ENCODE measurements around the gene CSNK2B.

The CSNK2B gene

DNA sequence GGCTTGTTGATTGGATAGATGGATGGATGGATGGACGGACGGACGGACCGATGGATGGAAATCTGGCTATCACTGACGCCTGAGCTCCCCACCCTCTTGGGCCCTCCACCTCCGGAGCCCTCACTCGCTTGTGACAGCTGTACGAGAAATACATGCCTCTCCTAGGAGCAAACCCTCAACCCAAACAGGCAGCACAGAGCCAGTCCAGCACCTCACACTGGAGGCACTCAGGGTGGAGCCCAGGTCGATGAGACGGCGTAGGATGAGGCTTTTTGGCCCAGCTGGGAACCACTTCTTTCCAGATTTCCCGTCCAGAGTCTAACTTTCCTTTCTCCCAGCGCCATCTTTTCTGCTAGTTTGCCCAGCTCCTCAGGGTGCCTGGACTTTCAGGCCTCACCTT lies 17.7 kb downstream of the CSNK2B start:
- ChIA-PET CTCF (interaction anchor here (1.5 to 2.4 kb wide), 2 partner anchors 124 to 268 kb away, joined by 3 to 9 read pairs; partner anchors contain the start of gene LSM2), POLR2A (interaction anchor here (1.4 kb wide), 1 partner anchor 143 kb away, joined by 5 read pairs; no protein-coding TSS in a partner anchor)
- TF ChIP-seq, protein P1, sequence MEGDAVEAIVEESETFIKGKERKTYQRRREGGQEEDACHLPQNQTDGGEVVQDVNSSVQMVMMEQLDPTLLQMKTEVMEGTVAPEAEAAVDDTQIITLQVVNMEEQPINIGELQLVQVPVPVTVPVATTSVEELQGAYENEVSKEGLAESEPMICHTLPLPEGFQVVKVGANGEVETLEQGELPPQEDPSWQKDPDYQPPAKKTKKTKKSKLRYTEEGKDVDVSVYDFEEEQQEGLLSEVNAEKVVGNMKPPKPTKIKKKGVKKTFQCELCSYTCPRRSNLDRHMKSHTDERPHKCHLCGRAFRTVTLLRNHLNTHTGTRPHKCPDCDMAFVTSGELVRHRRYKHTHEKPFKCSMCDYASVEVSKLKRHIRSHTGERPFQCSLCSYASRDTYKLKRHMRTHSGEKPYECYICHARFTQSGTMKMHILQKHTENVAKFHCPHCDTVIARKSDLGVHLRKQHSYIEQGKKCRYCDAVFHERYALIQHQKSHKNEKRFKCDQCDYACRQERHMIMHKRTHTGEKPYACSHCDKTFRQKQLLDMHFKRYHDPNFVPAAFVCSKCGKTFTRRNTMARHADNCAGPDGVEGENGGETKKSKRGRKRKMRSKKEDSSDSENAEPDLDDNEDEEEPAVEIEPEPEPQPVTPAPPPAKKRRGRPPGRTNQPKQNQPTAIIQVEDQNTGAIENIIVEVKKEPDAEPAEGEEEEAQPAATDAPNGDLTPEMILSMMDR (IDR thresholded peaks at IDR 0.05; ENCODE audit: insufficient read depth, low read length, missing control alignments), result no peak
- no peak for DNase-seq (ENCODE audit: low read depth, low spot score)
- H3K4me3 ChIP-seq (ENCODE audit: low read depth, low read length), result no peak overlapping the region

GRCh38 chr6:31686483-31686882 lies 20.6 kb downstream of the CSNK2B start:
- DNase-seq (ENCODE audit: low read depth, low spot score), result no peak
- TF ChIP-seq, protein P1 (IDR thresholded peaks at IDR 0.05; ENCODE audit: insufficient read depth, low read length, missing control alignments), result no peak
- ChIA-PET POLR2A (no interaction called here), CTCF (interaction anchor here (0.8 to 1.6 kb wide), 3 partner anchors 83 to 266 kb away, joined by 3 read pairs; no protein-coding TSS in a partner anchor)
- no peak overlapping the region for H3K4me3 ChIP-seq (ENCODE audit: low read depth, low read length)

DNA sequence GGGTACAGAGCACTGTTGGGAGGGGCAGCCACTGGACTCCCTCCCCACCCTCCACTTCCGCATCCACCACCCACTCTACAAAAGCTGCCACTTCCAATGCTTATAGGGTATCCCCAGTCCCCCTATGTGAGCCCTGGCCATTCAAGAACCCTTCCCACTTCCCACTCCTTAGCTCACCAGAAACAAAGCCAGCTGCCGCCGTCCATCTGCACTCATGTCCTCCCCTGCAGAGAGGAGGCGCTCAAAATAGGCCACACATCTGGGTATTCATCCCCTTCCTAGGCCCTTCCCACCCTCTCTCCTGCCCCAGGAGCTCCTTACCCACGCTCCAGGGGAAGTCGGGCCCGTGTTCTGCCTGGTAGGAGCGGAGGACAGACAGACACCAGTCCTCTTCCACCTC lies 21.4 kb downstream of the CSNK2B start:
- H3K4me3 ChIP-seq (ENCODE audit: low read depth, low read length), result no peak overlapping the region
- no peak for DNase-seq (ENCODE audit: low read depth, low spot score)
- ChIA-PET POLR2A (interaction anchor here (1.2 kb wide), 1 partner anchor 140 kb away, joined by 5 read pairs; the partner anchor contains the start of gene HSPA1B), CTCF (interaction anchor here (0.8 to 1.6 kb wide), 4 partner anchors 9 to 142 kb away, joined by 3 to 4 read pairs (median 4); partner anchors contain the start of gene LY6G5B)
- TF ChIP-seq, protein P1 (IDR thresholded peaks at IDR 0.05; ENCODE audit: insufficient read depth, low read length, missing control alignments), result no peak

GRCh38 chr6:31687860-31688693 lies 22.2 kb downstream of the CSNK2B start:
- POLR2A ChIA-PET, result interaction anchor here (1.2 kb wide), 1 partner anchor 139 kb away, joined by 5 read pairs; the partner anchor contains the start of gene HSPA1B
- CTCF ChIA-PET, result interaction anchor here (1.0 to 1.6 kb wide), 3 partner anchors 8 to 18 kb away, joined by 3 to 4 read pairs (median 4); partner anchors contain the start of gene LY6G5B
- no peak for DNase-seq (ENCODE audit: low read depth, low spot score)

GRCh38 chr6:31689249-31690110 lies 23.6 kb downstream of the CSNK2B start:
- TF ChIP-seq, protein P1 (IDR thresholded peaks at IDR 0.05; ENCODE audit: insufficient read depth, low read length, missing control alignments), result peak; percentile 48
- ChIA-PET CTCF (interaction anchor here (0.9 to 4.4 kb wide), 8 partner anchors 9 to 183 kb away, joined by 3 to 29 read pairs (median 5); partner anchors contain the start of genes ABHD16A, C6orf47, HSPA1B and LY6G5C), POLR2A (no interaction called here)
- no peak for DNase-seq (ENCODE audit: low read depth, low spot score)
- H3K4me3 ChIP-seq (ENCODE audit: low read depth, low read length), result no peak overlapping the region

More at GRCh38 chr6:31687860-31688693, 22.2 kb downstream of the CSNK2B start:
- no peak overlapping the region for H3K4me3 ChIP-seq (ENCODE audit: low read depth, low read length)
- TF ChIP-seq, protein P1 (IDR thresholded peaks at IDR 0.05; ENCODE audit: insufficient read depth, low read length, missing control alignments), result no peak
